Left hindlimb (tissue), 1 donor: ENCODE results near the gene SSTR3.

Experiments
- DNase-seq: peaks from one replicate; pipeline ENCODE4 v3.0.0-alpha.2; 2018

The SSTR3 gene

GRCh38 chr22:37163575-37164504 lies 48.4 kb downstream of the SSTR3 start:
- DNase-seq, result no peak

GRCh38 chr22:37163096-37163489 lies 49.2 kb downstream of the SSTR3 start:
- no peak for DNase-seq

GRCh38 chr22:37162221-37163095 lies 49.8 kb downstream of the SSTR3 start:
- DNase-seq, result no peak

- no peak for DNase-seq
Measured at GRCh38 chr22:37161443-37161842, 50.8 kb downstream of the SSTR3 start.

GRCh38 chr22:37160027-37160426 lies 52.2 kb downstream of the SSTR3 start:
- DNase-seq, result no peak

GRCh38 chr22:37158963-37159290 lies 53.4 kb downstream of the SSTR3 start:
- DNase-seq, result no peak

GRCh38 chr22:37157516-37158285 lies 54.6 kb downstream of the SSTR3 start:
- DNase-seq, result no peak

GRCh38 chr22:37156686-37157435 lies 55.4 kb downstream of the SSTR3 start:
- DNase-seq, result no peak

- no peak for DNase-seq
Measured at GRCh38 chr22:37155971-37156370, 56.3 kb downstream of the SSTR3 start.

GRCh38 chr22:37154925-37155712 lies 57.2 kb downstream of the SSTR3 start:
- no peak for DNase-seq
